TTC549 (cell line): ENCODE results near the gene DSTN.

Experiments used
- FAIRE-seq: peaks from 2 replicates; lab custom pipeline; 2012; peaks lifted over from hg19 to GRCh38; lab: Jason Lieb, UNC

DSTN gene

GRCh38 chr20:17613328-17614175, 43.7 kb downstream of the DSTN start:
- no peak for FAIRE-seq

GRCh38 chr20:17614176-17614811, 44.4 kb downstream of the DSTN start:
- no peak for FAIRE-seq

GRCh38 chr20:17614812-17615644, 45.2 kb downstream of the DSTN start:
- FAIRE-seq: no peak

GRCh38 chr20:17615645-17616479, 46.0 kb downstream of the DSTN start:
- no peak for FAIRE-seq

GRCh38 chr20:17616480-17617211, 46.8 kb downstream of the DSTN start:
- no peak for FAIRE-seq

- FAIRE-seq: no peak
Measured at GRCh38 chr20:17617212-17617867, 47.5 kb downstream of the DSTN start.

- FAIRE-seq: no peak
Measured at GRCh38 chr20:17617868-17618672, 48.2 kb downstream of the DSTN start.

- no peak for FAIRE-seq
Measured at GRCh38 chr20:17618673-17619013, 48.8 kb downstream of the DSTN start.

GRCh38 chr20:17619351-17620093, 49.6 kb downstream of the DSTN start:
- no peak for FAIRE-seq

GRCh38 chr20:17620371-17621228, 50.7 kb downstream of the DSTN start:
- no peak for FAIRE-seq

GRCh38 chr20:17621229-17621968, 51.5 kb downstream of the DSTN start:
- FAIRE-seq: no peak

GRCh38 chr20:17622086-17622850, 52.4 kb downstream of the DSTN start:
- FAIRE-seq: no peak

- no peak for FAIRE-seq
Measured at GRCh38 chr20:17622851-17623508, 53.1 kb downstream of the DSTN start.

- no peak for FAIRE-seq
Measured at GRCh38 chr20:17624070-17624469, 54.2 kb downstream of the DSTN start.

GRCh38 chr20:17624551-17625245, 54.8 kb downstream of the DSTN start:
- no peak for FAIRE-seq
